ENCODE measurements around the gene HOXD12.

HOXD12 gene

DNA sequence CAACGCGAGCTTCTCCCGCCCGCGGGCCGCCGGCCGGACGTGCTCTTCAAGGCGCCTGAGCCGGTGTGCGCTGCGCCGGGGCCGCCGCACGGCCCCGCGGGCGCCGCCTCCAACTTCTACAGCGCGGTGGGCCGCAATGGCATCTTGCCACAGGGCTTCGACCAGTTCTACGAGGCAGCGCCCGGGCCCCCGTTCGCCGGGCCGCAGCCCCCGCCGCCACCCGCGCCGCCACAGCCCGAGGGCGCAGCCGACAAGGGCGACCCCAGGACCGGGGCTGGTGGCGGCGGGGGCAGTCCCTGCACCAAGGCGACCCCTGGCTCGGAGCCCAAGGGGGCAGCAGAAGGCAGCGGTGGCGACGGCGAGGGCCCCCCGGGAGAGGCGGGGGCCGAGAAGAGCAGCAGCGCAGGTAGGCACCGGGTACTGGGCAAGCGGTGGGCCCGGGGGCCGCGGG lies 8.2 kb downstream of the HOXD12 start:
- no peak for DNase-seq

DNA sequence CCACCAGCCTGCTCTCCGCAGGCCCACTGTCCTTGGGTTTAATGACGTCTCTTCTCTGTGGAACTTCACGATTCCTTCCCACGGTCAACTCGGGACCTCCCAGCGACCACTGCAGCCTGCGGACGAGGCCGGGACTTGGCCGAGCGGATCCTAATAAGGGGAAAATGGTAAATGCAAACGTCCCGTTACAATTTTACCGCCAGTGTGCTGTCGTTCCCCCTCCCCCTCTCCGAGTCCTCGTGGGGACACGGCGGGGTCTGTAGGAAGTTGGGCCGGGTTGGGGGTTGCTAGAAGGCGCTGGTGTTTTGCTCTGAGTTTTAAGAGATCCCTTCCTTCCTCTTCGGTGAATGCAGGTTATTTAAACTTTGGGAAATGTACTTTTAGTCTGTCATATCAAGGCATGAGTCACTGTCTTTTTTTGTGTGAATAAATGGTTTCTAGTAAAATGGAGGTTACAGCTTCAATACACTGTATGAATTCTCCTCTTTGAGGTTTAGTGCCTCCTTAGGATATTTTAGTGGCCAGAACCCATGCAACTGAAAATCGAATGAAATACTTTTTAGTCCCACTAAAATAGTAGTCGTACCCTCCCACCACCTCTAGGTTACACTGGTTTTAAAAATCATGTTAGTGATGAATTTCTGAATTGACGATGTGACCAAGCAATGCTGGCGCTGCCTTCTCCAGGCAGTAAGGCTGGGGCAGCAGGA lies 9.8 kb downstream of the HOXD12 start:
- no peak for DNase-seq

DNA sequence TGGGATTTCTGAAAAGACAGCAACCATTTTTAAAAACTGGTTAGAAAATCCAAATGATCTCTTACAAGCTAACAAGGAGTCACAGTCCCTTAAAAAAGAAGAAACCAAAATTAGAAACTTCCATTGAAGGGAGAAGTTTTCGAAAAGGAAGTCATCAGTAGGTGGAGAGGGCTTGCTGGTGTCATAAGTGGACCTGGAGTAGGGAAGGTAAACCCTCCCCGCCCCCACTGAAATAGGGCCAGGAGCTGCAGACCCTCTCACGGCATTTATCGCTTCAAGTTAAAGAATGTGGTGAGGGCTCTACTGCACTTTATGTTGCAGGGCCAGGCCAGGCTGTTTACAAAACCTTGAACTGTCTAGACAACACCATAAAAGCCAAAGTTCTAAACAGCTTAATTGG lies 10.4 kb downstream of the HOXD12 start:
- DNase-seq, result no peak

DNA sequence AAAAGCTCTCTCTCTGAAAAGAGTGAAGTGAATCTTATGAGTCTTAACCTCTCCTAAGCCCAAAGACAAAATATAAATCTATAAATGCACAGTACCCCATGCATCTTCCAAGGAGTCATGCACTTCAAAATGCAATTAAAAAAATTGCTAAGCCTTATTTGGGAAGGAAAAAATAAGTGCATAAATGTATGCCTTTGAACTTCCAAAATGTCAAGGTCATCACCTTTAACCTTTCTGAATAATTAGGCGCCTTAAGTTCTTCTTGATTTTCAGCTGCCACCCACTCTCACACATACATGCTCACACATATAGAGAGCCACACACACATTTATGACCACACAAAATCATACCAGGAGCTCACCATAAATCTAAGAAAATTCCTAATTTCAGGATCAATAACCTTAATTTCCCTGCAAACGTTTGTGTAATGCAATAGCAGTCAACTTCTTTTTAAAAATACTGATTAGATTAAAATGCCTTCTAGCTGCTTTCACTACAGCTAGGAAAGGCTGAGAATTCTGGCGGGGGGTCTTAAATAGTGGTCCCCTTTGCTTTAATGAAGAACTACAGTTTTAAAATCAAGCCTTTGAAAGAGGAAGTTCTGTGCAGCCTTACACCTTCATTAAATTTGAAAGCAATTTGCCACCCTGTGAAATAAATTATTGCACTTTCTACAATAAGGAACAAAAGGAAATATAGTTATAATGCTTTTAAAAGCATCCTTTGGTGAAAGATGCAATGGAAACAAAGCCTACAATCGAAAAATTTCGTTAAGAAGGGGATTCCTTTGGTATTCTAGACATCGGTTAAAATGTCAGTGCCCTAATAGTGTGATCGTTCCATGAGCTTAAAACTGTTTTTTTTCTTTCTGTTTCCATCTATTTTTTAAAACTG lies 11.1 kb downstream of the HOXD12 start:
- no peak for DNase-seq

DNA sequence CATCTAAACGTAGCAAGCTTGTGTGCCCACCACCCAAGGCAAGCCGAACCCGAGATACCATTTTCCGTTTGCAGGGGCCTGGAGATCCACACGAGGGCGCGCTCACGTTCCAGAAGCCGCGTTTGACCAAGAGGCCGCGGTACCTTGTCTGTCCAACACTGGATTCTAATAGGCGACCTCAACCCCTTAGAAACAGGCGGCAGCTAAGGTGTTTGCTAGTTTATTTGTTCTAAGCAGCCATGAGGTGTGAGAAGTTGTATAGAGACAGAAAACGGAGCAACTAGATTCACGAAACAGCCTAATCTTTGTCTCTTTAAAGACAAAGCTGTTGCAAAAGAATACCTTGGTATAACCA lies 11.7 kb downstream of the HOXD12 start:
- peak; percentile 60 for DNase-seq

DNA sequence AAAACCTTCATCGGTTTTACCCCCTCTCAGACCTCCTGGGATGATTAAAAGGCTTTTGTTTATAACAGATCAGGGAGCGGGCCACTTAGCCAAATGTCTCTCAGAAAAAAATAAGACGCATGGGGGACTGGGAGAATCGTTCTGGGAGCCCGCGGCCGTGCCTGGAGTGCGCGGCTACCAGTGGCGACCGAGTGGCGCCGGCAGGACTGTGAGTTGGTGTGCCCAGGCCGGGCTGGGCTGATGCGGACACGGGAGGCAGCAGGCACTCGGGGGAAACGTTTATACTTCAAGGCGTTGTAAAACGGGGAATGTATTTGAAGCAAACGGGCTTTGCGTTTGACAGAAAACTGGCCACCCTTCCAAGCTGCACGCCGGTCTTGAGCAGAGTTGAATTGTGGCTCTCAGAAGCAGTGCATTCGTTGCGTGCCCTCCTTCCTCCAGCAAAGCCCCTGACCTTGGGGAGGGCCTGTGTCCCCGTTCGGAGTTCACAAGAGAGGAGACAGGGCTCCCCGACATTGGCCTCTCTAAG lies 12.3 kb downstream of the HOXD12 start:
- DNase-seq, result no peak

DNA sequence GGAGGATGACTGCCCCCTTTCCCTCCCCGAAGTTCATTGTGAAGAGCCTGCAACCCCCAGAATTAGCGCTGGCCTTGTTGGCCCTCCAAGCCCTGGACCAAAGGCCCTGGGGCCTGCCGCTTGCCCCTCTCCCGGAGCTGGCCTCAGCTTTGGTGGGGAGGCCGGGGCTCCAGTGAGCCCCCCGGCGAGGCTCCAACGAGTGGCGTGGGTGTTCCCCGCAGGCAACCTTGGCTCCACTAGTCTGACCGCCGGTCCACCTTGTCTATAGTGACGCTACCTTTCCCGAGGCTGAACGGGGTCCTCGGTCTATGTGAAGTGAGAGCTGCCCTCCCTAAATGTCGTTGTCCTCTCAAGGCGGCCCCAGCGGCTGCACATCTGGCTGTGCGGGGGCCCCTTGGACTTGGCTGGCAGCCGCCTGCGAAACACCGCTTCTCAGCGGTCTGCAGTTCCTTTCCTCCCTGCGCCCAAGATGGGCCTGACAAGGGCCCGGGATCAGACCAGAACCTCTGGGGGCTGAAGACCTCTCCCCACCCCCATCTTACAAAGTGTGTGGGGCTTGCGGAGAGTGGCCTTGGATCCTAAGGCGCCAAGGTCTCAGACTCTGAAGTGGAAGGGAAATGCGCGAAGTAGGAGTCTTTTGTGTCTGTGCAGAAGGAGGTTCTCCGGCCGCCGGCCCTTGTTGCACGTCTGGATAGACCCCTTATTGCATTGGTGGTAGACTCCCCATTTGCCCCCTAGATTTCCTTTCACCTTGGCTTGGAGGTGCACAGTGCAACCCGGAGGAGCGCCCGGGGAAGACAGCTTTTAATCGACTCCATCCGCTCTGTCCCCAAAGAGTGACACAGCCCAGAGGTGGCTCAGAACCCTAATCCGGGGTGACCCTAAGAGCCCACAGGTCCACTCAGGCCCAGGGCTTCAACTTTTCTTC lies 13.0 kb downstream of the HOXD12 start:
- DNase-seq, result no peak

DNA sequence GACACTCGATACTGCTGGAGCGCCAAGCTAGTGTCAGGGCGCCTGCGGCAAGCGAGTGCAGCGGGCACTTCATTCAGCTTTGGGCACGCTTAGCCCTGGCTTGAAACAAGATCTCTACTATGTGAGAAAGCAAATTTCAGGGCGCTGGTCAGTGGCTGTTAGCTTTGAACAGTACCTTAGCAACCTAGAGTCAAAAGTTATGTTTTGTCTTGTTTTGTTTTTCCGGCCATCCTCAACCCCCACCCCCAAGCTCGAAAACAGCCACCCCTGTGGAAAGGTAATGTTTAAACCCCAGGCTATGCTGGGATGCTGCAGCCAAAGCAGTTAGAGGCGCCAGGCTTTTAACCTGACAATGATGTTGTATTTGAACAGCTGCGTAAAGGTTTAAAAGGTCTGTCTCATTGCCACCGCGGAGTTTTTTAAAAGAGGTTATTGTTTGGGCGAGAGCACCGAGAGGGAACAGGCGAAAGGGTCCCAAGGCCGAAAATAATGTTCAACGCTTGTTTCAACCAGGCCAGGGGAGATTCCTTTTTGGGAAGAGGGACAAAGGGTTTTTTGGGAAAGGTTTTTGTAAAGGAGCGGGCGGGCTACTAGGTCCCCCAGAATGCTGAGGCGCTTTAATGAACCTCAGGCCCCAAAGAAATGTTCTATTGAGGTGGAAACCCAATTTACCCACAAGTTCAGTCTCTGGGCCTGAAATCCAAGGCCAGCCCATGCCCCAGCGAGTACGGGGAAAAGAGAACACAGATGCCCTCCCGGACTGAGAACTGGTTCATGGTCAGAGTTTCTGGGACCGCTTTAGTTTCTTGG lies 14.7 kb downstream of the HOXD12 start:
- DNase-seq, result peak; percentile 62

DNA sequence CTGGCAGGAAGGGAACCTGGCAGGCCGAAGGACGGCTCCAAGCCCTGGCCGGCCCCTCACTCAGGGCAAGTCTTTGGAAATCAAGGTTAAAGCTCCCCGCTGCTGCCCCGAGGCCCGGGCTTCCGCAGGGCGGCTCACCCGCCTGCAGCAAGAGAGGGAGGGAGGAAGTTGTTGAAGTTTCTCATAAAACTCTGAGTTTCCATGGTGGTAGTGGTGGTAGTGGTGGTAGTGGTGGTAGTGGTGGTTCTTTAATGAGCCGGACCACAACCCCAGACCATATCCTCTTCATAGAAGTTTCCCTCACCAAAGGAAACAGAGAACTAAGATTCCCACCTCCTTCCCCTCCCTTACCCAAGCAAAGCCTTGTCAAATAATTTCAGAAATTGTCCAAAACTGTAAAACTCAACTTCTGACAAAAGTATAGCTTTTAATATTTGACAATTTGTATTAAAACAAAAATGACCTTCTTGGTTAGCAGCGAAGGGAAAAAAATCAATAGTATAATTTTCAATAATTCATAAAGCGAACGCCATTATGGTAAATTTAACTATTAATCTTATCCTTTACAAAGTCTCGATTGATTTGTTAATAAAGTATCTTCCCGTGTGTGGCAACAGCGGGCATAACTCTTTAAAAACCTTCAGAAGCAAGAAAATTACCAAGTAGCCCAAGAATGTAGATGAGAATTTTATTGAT lies 15.5 kb downstream of the HOXD12 start:
- no peak for DNase-seq

DNA sequence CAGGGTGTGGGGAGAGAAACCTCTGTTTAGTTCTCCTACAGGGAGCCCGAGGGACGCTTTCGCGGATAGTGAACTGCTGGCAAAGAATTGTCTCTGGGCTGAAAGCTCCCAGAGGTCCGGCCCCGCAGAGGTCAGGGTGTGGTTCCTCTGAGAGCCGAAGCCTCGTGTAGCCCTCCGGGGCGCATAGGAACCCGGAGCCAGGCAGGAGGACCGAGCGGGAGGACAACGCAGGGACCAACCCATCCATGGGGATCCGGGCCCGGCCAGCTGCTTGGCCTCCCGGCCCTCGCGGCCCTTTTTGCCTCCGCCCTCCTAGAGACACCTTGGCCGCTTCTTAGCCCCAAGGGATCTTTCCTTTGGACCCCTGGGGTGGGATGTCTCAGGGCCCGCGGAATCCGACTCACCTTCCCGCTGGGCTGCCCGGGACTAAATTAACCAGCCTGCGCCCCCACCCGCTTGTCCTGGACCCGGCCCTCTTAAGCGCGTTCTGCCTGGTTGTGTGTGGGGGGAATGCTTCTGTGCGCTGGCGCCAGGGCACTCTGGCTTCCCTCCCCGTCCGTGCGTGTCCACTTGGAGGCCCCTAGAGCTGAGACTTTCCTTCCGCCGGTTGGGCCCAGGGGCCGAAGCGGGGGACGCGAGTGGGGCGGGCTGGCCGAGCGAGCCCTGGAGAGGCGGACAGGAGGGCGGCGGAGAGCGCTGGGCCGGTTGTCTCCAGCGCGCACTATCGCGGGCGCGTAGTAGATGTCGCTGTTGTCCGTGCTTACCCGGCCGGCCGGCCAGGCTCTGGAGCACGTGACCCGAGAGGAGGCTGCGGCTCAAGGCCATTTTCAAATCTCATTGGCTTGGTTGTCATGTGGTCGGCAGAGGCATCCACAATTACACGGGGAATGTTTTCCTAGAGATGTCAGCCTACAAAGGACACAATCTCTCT lies 16.6 kb downstream of the HOXD12 start, which contains the start of gene HOXD10:
TSS of gene HOXD10 (plus strand) at position 896 of the 931 bp plus-strand sequence. CDS start 56 bp downstream, outside the sequence.
- DNase-seq, result no peak

DNA sequence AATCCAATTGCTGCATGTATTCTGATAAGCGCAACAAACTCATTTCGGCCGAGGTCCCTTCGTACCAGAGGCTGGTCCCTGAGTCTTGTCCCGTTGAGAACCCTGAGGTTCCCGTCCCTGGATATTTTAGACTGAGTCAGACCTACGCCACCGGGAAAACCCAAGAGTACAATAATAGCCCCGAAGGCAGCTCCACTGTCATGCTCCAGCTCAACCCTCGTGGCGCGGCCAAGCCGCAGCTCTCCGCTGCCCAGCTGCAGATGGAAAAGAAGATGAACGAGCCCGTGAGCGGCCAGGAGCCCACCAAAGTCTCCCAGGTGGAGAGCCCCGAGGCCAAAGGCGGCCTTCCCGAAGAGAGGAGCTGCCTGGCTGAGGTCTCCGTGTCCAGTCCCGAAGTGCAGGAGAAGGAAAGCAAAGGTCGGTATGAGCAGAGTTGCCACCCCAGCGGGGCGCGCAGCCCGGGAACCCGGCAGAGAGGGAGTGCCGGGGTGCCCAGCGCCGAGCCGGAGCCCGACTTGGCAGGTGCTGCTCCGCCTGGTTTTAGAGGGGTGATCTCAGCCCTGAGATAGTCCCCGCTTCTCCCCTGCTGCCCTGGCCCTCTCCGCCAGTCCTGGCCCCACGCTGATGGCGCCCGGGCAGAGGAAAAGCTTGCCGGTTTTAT lies 17.7 kb downstream of the HOXD12 start:
- no peak for DNase-seq

DNA sequence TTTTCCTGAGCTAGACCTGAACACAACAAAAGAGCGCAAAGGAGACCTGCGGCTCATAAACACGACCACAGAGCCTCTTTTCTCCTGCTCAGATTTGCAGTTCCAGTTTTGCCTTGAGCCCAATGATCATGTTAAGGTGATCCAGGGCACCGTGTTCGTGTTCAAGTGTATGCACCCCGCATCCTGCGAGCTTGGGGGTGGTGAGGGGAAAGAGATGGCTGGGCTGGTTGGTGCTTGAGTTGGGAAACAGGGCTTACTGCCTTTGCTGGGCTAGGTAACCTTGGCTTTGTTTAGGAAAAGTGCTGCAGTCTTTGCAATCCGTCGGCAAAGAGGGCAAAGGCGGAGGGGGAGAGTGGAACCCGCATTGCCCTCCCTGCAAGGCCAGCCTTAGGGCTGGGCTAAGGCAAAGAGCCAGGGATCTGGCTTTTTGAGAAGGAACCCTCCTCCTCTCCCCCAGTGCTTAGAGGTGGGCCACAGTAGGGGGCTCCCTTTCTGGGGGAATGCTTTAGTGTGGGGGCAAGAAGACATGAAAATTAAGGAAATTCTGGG lies 18.3 kb downstream of the HOXD12 start:
- no peak for DNase-seq

DNA sequence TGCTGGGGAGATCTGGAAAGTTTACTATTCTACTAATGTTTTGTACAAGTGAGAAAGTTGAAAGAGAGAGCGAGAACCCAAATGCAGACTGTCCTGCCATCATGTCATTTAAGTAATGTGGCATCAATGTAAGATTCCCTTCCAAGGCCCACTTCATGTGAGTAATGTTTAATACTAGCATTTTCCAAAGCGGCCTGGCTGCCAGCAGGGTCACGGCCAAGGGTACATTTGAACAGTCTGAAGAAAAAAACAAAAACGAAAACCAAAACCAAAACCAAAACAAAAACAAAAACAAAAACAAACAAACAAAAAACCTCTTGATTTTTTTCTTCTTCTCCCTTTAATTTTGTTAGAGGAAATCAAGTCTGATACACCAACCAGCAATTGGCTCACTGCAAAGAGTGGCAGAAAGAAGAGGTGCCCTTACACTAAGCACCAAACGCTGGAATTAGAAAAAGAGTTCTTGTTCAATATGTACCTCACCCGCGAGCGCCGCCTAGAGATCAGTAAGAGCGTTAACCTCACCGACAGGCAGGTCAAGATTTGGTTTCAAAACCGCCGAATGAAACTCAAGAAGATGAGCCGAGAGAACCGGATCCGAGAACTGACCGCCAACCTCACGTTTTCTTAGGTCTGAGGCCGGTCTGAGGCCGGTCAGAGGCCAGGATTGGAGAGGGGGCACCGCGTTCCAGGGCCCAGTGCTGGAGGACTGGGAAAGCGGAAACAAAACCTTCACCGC lies 19.2 kb downstream of the HOXD12 start:
- peak; percentile 39 for DNase-seq

DNA sequence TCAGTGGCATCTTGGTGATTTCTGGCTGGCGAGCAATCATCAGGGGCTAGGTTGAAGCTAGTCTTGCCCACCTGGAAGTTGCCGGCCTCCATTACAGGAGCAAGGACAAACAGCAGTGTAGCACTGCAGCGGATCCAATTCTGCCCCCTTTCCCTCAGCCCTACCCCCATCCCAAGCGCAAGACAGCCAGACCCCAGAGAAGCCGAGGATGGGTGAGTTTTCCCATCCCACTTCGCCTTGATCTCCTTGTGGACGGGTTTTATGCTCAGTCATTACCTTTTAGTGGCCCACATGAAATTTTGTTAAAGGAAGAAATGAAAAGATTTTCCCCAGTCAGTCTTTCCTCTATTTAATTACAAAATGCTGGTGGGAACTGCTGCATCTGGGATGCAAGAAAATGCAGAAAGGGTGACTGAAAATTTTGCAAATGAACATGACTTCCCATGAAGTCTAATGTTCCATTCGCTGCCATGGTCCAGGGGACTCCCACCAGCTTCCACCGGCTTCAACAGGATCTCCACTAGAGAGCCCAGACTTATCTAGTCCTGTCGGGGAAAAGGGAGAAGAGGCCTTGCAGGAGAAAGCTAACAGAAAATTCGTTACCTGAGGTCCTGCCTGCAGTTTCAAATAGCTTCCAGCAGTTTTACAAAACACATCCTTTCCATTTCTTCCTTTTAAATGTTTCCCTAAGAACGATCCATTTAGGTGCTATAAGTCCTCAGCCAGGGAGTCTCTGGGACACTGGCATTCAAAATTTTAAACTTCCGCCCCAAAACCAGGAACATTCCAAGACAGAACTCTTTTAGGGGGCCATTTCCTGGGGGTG lies 21.0 kb downstream of the HOXD12 start:
- no peak for DNase-seq

DNA sequence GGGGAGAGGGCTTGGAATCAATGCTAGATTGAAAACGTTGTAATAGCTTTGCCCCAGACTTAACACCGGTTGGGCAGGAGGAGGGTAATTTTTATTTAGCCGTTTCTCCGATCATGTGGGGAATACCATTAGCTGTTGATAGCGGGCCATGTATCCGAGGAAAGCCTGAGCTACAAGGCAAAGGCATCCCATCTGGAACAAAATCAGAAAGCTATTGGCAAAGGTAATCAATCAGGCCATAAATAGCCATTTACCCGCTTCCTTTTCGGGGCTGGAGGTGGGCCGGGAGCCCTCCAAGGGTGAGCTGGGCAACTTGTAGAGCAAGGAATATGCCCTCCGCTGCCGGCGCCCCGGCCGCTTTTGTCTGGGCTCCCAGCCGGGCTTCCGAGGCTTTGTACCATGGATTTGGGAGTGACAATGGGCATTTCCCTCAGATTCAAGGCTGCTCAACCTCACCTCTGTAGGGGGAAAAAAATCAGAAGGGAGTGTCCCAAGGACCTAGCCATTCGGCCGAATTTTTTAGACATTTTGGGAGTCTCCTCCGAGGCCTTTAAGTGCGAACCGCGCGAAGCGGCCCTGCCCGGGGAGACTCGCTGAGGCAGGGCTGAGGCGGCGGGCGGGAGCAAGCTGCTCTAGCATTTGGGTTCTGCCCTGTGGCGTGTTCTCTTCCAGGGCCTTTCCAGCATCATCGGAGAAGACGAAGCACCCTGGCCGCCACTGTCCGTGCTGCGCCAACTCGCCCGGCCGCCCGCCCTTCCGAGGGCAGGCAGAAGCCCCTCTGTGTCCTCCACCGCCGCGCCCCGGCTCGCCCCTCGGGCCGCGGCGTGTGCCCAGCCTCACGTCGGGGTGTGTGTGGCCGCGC lies 21.8 kb downstream of the HOXD12 start:
- DNase-seq, result no peak

DNA sequence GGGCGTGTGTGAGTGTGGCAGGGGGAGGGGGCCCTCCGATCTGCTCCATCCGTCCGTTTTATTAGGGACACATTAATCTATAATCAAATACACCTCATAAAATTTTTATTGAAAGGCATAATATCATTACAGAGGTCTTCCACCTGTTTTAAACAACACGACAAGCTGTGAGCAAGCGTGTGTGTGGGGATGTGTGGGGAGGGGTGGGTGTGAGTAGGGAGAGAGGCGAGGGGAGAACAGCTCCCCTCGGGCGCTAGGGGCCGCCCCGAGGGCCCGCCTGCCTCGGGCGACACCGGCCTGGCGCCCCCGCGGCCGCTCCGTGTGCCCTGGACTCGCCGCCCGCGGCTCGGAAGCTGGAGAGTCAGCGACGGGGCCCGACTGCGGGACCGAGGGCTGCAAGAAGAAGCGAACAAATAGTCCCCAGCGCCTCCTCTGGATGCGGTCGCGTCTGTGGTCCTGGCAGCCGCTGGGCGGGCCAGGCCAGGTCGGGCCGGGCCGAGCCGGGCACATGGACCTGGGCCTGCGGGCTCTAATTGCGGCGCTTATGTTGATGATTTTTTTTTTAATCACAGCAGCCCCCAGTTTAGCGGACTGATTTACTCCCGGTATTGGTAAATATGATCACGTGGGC lies 22.6 kb downstream of the HOXD12 start:
- DNase-seq, result peak; percentile 49

All from NCI-H510A (cell line).